ENCODE data around the gene TM7SF3.

- TF ChIP-seq CTCF (IDR thresholded peaks at IDR 0.05) (no peak), EP300 (IDR thresholded peaks at IDR 0.05) (no peak), POLR2A (IDR thresholded peaks at IDR 0.05) (no peak)
Measured at GRCh38 chr12:27012239-27012981, 1.8 kb downstream of the TM7SF3 start.

Data from tibial nerve (tissue), 4 donors.